ENCODE data around the gene ARID5B. TPM values are rescaled to one million over a fixed set of nuclear protein-coding genes. Genes with fewer than 3 reads are reported as not detected.

Gene ARID5B
- total and polyA plus RNA-seq, 7 donors: 8.5 to 166 (median 75.9) TPM

GRCh38 chr10:62085404-62085803 lies 183.9 kb downstream of the ARID5B start:
- ATAC-seq: no peak
- H3K4me3 ChIP-seq: no peak overlapping the region
- WGBS, 3 donors: 85 to 94% (median 86%) methylated on average over 2 of the region's 2 CpGs
- peak overlapping the region; percentile 82 for H3K27ac ChIP-seq
- no peak for DNase-seq
- H3K4me1 ChIP-seq: peaks cover 45% of the 10 kb centered on the region
- peaks cover under 1 to 54% of the 10 kb centered on the region in 2 donors for H3K36me3 ChIP-seq (ENCODE audit: insufficient read depth in 1 of 2, low read depth in 1 of 2)
- no peaks in the 10 kb centered on the region for H3K27me3 ChIP-seq (ENCODE audit: insufficient read depth in 3 of 3, low read length in 2 of 3)
- no peaks in the 10 kb centered on the region for H3K9me3 ChIP-seq
- intact Hi-C loops (cut with DNase I): no loop called here
- TF ChIP-seq, protein P1, sequence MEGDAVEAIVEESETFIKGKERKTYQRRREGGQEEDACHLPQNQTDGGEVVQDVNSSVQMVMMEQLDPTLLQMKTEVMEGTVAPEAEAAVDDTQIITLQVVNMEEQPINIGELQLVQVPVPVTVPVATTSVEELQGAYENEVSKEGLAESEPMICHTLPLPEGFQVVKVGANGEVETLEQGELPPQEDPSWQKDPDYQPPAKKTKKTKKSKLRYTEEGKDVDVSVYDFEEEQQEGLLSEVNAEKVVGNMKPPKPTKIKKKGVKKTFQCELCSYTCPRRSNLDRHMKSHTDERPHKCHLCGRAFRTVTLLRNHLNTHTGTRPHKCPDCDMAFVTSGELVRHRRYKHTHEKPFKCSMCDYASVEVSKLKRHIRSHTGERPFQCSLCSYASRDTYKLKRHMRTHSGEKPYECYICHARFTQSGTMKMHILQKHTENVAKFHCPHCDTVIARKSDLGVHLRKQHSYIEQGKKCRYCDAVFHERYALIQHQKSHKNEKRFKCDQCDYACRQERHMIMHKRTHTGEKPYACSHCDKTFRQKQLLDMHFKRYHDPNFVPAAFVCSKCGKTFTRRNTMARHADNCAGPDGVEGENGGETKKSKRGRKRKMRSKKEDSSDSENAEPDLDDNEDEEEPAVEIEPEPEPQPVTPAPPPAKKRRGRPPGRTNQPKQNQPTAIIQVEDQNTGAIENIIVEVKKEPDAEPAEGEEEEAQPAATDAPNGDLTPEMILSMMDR (IDR thresholded peaks at IDR 0.05): no peak

GRCh38 chr10:62085821-62086220 lies 184.3 kb downstream of the ARID5B start:
- Histone ChIP-seq H3K4me3 (no peak overlapping the region), H3K27me3 (ENCODE audit: insufficient read depth in 3 of 3, low read length in 2 of 3) (no peaks in the 10 kb centered on the region), H3K36me3 (ENCODE audit: insufficient read depth in 1 of 2, low read depth in 1 of 2) (peaks cover under 1 to 56% of the 10 kb centered on the region in 2 donors), H3K4me1 (peaks cover 41% of the 10 kb centered on the region), H3K9me3 (no peaks in the 10 kb centered on the region), H3K27ac (peak overlapping the region; percentile 21)
- TF ChIP-seq, protein P1 (IDR thresholded peaks at IDR 0.05): no peak
- ATAC-seq (peak in 1 of 4 donors; percentile 45), DNase-seq (no peak)
- 70 to 73% (median 72%) methylated on average over 2 of the region's 2 CpGs for WGBS, 3 donors
- intact Hi-C loops (cut with DNase I): no loop called here

DNA sequence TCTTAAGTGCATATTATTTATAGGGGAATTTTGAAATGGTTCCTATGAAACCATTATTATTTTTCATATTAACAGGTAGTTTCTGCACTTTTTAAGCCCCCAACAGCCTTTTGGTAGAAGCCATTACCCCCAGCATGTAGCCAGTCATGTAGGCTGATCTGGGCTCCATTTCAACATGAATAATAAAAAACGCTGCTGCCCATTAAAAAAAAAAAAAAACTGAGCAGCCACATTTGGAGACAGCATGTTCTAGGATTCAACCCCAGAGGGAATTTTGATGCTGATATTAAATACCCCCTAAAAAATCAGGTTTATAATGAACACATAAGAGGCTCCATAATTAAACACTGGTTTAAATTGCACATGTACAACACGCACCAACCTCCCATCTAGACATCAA lies 185.8 kb downstream of the ARID5B start:
- WGBS, 3 donors: 34 to 69% (median 46%) methylated on average over 2 of the region's 2 CpGs
- Histone ChIP-seq H3K27me3 (ENCODE audit: insufficient read depth in 3 of 3, low read length in 2 of 3) (no peaks in the 10 kb centered on the region), H3K9me3 (no peaks in the 10 kb centered on the region), H3K4me1 (peaks cover 26% of the 10 kb centered on the region), H3K36me3 (ENCODE audit: insufficient read depth in 1 of 2, low read depth in 1 of 2) (peaks cover 6 to 71% of the 10 kb centered on the region in 2 donors), H3K4me3 (no peak overlapping the region), H3K27ac (no peak overlapping the region)
- DNase-seq: no peak
- TF ChIP-seq, protein P1 (IDR thresholded peaks at IDR 0.05): no peak
- ATAC-seq: peak in 1 of 4 donors; percentile 7
- intact Hi-C loops (cut with DNase I): no loop called here

DNA sequence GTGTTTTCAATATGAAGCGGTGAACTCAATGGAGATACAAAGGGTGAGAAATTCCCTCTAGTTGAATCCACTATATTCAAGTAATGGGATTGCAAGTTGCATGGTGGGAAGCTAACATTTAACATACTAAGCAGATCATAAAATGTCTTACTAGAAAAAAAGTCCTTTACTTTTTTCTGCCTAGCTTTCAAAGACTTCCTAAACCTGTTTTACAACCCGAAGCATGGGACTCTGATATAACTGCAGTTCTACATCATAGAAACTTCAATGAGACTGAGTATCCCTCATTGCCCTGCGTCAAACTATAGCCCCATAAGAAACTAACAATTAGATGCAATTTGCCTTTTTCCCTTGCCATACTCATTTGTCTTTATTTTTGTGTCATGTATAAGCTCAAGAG lies 187.3 kb downstream of the ARID5B start:
- H3K4me1 ChIP-seq: peaks cover 21% of the 10 kb centered on the region
- H3K27ac ChIP-seq: no peak overlapping the region
- TF ChIP-seq, protein P1 (IDR thresholded peaks at IDR 0.05): no peak
- H3K4me3 ChIP-seq: no peak overlapping the region
- 95 to 97% (median 97%) methylated on average over 3 of the region's 3 CpGs for WGBS, 3 donors
- intact Hi-C loops (cut with DNase I): no loop called here
- DNase-seq (no peak), ATAC-seq (no peak)
- no peaks in the 10 kb centered on the region for H3K27me3 ChIP-seq (ENCODE audit: insufficient read depth in 3 of 3, low read length in 2 of 3)
- H3K9me3 ChIP-seq: no peaks in the 10 kb centered on the region
- H3K36me3 ChIP-seq (ENCODE audit: insufficient read depth in 1 of 2, low read depth in 1 of 2): peaks cover 6 to 85% of the 10 kb centered on the region in 2 donors

Data from psoas muscle (tissue), 8 donors.